ENCODE measurements around the gene RTF1.

The RTF1 gene

GRCh38 chr15:41517895-41518449 lies 101.1 kb downstream of the RTF1 start:
- H3K9me3 ChIP-seq (ENCODE audit: control insufficient read depth, insufficient read depth, low read length), result no peaks in the 10 kb centered on the region
- no peak overlapping the region for H3K27ac ChIP-seq (ENCODE audit: low read depth, low read length)
- H3K36me3 ChIP-seq (ENCODE audit: control insufficient read depth, low read length), result peaks cover 13% of the 10 kb centered on the region; the same call in 1 of the 2 replicates
- H3K27me3 ChIP-seq (ENCODE audit: control insufficient read depth, low read length), result peaks cover 9% of the 10 kb centered on the region
- no peaks in the 10 kb centered on the region for H3K79me2 ChIP-seq (ENCODE audit: control insufficient read depth, low read length)
- TF ChIP-seq CTCF (IDR thresholded peaks at IDR 0.05; ENCODE audit: low read depth, low read length, poor library complexity, severe bottlenecking), result no peak
- H4K20me1 ChIP-seq (ENCODE audit: control insufficient read depth, insufficient read depth, low read depth, low read length), result peaks cover 3% of the 10 kb centered on the region; the same call in 1 of the 2 replicates
- H3K9me2 ChIP-seq (replicated peaks; ENCODE audit: control insufficient read depth, low read length), result no peaks in the 10 kb centered on the region
- H3F3A ChIP-seq (ENCODE audit: control insufficient read depth, insufficient read depth), result no peaks in the 10 kb centered on the region
- H3K4me1 ChIP-seq (ENCODE audit: control insufficient read depth, low read length), result peaks cover 6% of the 10 kb centered on the region
- H3K4me2 ChIP-seq (ENCODE audit: low read length), result no peak overlapping the region
- no peak overlapping the region for H3K4me3 ChIP-seq (ENCODE audit: low read length)

GRCh38 chr15:41520636-41521035 lies 103.7 kb downstream of the RTF1 start:
- no peaks in the 10 kb centered on the region for H3K9me3 ChIP-seq (ENCODE audit: control insufficient read depth, insufficient read depth, low read length)
- no peak overlapping the region for H3K27ac ChIP-seq (ENCODE audit: low read depth, low read length)
- no peak for TF ChIP-seq CTCF (IDR thresholded peaks at IDR 0.05; ENCODE audit: low read depth, low read length, poor library complexity, severe bottlenecking)
- TF ChIP-seq EZH2phosphoT487 (IDR thresholded peaks at IDR 0.05; ENCODE audit: borderline replicate concordance, low read length), result no peak
- no peak overlapping the region for H3K4me2 ChIP-seq (ENCODE audit: low read length)
- H3K4me1 ChIP-seq (ENCODE audit: control insufficient read depth, low read length), result no peaks in the 10 kb centered on the region
- no peak overlapping the region for H3K4me3 ChIP-seq (ENCODE audit: low read length)
- no peaks in the 10 kb centered on the region for H3K79me2 ChIP-seq (ENCODE audit: control insufficient read depth, low read length)
- H3F3A ChIP-seq (ENCODE audit: control insufficient read depth, insufficient read depth), result no peaks in the 10 kb centered on the region
- H3K36me3 ChIP-seq (ENCODE audit: control insufficient read depth, low read length), result peaks cover 17% of the 10 kb centered on the region; the same call in 1 of the 2 replicates
- H3K9me2 ChIP-seq (replicated peaks; ENCODE audit: control insufficient read depth, low read length), result no peaks in the 10 kb centered on the region
- H3K27me3 ChIP-seq (ENCODE audit: control insufficient read depth, low read length), result no peaks in the 10 kb centered on the region
- no peaks in the 10 kb centered on the region for H4K20me1 ChIP-seq (ENCODE audit: control insufficient read depth, insufficient read depth, low read depth, low read length)

GRCh38 chr15:41521614-41522013 lies 104.7 kb downstream of the RTF1 start:
- no peaks in the 10 kb centered on the region for H3K27me3 ChIP-seq (ENCODE audit: control insufficient read depth, low read length)
- H3K4me2 ChIP-seq (ENCODE audit: low read length), result no peak overlapping the region
- H4K20me1 ChIP-seq (ENCODE audit: control insufficient read depth, insufficient read depth, low read depth, low read length), result no peaks in the 10 kb centered on the region
- TF ChIP-seq CTCF (IDR thresholded peaks at IDR 0.05; ENCODE audit: low read depth, low read length, poor library complexity, severe bottlenecking), result no peak
- no peak for TF ChIP-seq EZH2phosphoT487 (IDR thresholded peaks at IDR 0.05; ENCODE audit: borderline replicate concordance, low read length)
- no peaks in the 10 kb centered on the region for H3F3A ChIP-seq (ENCODE audit: control insufficient read depth, insufficient read depth)
- no peak overlapping the region for H3K4me3 ChIP-seq (ENCODE audit: low read length)
- H3K9me3 ChIP-seq (ENCODE audit: control insufficient read depth, insufficient read depth, low read length), result no peaks in the 10 kb centered on the region
- no peaks in the 10 kb centered on the region for H3K4me1 ChIP-seq (ENCODE audit: control insufficient read depth, low read length)
- no peaks in the 10 kb centered on the region for H3K9me2 ChIP-seq (replicated peaks; ENCODE audit: control insufficient read depth, low read length)
- no peaks in the 10 kb centered on the region for H3K79me2 ChIP-seq (ENCODE audit: control insufficient read depth, low read length)
- peaks cover 21% of the 10 kb centered on the region for H3K36me3 ChIP-seq (ENCODE audit: control insufficient read depth, low read length)
- no peak overlapping the region for H3K27ac ChIP-seq (ENCODE audit: low read depth, low read length)

All from DOHH2 (cell line).